H9 (cell line): ENCODE data around the gene AHI1. TPM values are rescaled to one million over a fixed set of nuclear protein-coding genes. Genes with fewer than 3 reads are reported as not detected.

ENCODE experiments used
- DNase-seq: peaks from one replicate; pipeline ENCODE4 v3.0.0-alpha.2; 2017
- H2AFZ ChIP-seq: one replicate; pipeline ENCODE4 v1.6.1; 2013; ENCODE audit warnings: mild to moderate bottlenecking, low read length, control low read depth, moderate library complexity
- H2AK5ac ChIP-seq: 2 replicates; pipeline ENCODE4 v1.6.1; 2013; ENCODE audit warnings: low read length, control low read depth, mixed read lengths; ENCODE audit not compliant: insufficient read length
- H2BK120ac ChIP-seq: one replicate; pipeline ENCODE4 v1.6.1; 2013; ENCODE audit warnings: low read depth, mild to moderate bottlenecking, low read length, control low read depth, inconsistent platforms; ENCODE audit not compliant: poor library complexity, severe bottlenecking
- H2BK12ac ChIP-seq: 2 replicates; pipeline ENCODE4 v1.6.1; 2013; ENCODE audit warnings: low read length, control low read depth, mixed read lengths, low read depth; ENCODE audit not compliant: insufficient read length
- H2BK15ac ChIP-seq: 2 replicates; pipeline ENCODE4 v1.6.1; 2013; ENCODE audit warnings: low read depth, low read length, control low read depth
- H2BK20ac ChIP-seq: one replicate; pipeline ENCODE4 v1.6.1; 2013; ENCODE audit warnings: low read depth, mild to moderate bottlenecking, low read length, control low read depth, inconsistent platforms; ENCODE audit not compliant: poor library complexity, severe bottlenecking
- H2BK5ac ChIP-seq: 2 replicates; pipeline ENCODE4 v1.6.1; 2013; ENCODE audit warnings: low read length, control low read depth, mixed read lengths; ENCODE audit not compliant: insufficient read length
- H3K14ac ChIP-seq: 2 replicates; pipeline ENCODE4 v1.6.1; 2013; ENCODE audit warnings: low read length, control low read depth; ENCODE audit not compliant: insufficient read depth
- H3K18ac ChIP-seq: 2 replicates; pipeline ENCODE4 v1.6.1; 2013; ENCODE audit warnings: low read depth, mild to moderate bottlenecking, mixed read lengths, low read length, control low read depth; ENCODE audit not compliant: insufficient read length
- H3K23ac ChIP-seq: 2 replicates; pipeline ENCODE4 v1.6.1; 2013; ENCODE audit warnings: low read length, control low read depth, mixed read lengths, low read depth; ENCODE audit not compliant: insufficient read length
- H3K23me2 ChIP-seq: 2 replicates; pipeline ENCODE4 v1.6.1; 2013; ENCODE audit warnings: low read depth, mild to moderate bottlenecking, mixed read lengths, low read length, control low read depth; ENCODE audit not compliant: insufficient read length, poor library complexity, severe bottlenecking
- H3K27ac ChIP-seq: 2 replicates; pipeline ENCODE4 v1.5.1; 2013; ENCODE audit warnings: low read length, control low read depth, mixed read lengths, low read depth; ENCODE audit not compliant: insufficient read length
- H3K27me3 ChIP-seq: 2 replicates; pipeline ENCODE4 v1.6.1; 2013; ENCODE audit warnings: low read length, control low read depth, inconsistent platforms; ENCODE audit not compliant: insufficient read depth
- H3K4ac ChIP-seq: 2 replicates; pipeline ENCODE4 v1.6.1; 2013; ENCODE audit warnings: low read depth, mild to moderate bottlenecking, control low read depth, inconsistent platforms, low read length, moderate library complexity
- H3K4me1 ChIP-seq: 2 replicates; pipeline ENCODE4 v1.6.1; 2013; ENCODE audit warnings: low read length, control low read depth, inconsistent platforms; ENCODE audit not compliant: insufficient read depth
- H3K4me2 ChIP-seq: 2 replicates; pipeline ENCODE4 v1.6.1; 2013; ENCODE audit warnings: low read length, control low read depth, mixed read lengths; ENCODE audit not compliant: insufficient read length, insufficient read depth
- H3K56ac ChIP-seq: 2 replicates; pipeline ENCODE4 v1.6.1; 2013; ENCODE audit warnings: low read depth, mild to moderate bottlenecking, mixed read lengths, low read length, control low read depth; ENCODE audit not compliant: insufficient read length
- H3K79me1 ChIP-seq: 2 replicates; pipeline ENCODE4 v1.6.1; 2013; ENCODE audit warnings: low read depth, mild to moderate bottlenecking, moderate library complexity, low read length, control low read depth, inconsistent platforms; ENCODE audit not compliant: insufficient read depth, poor library complexity, severe bottlenecking
- H3K79me2 ChIP-seq: 2 replicates; pipeline ENCODE4 v1.6.1; 2013; ENCODE audit warnings: low read length, control low read depth, inconsistent platforms; ENCODE audit not compliant: insufficient read depth
- H3K9ac ChIP-seq: 2 replicates; pipeline ENCODE4 v1.6.1; 2013; ENCODE audit warnings: low read length, control low read depth, mixed read lengths; ENCODE audit not compliant: insufficient read length; ENCODE audit errors: extremely low read depth
- H3K9me3 ChIP-seq: one replicate; pipeline ENCODE4 v1.6.1; 2013; ENCODE audit warnings: low read depth, low read length, inconsistent platforms; ENCODE audit not compliant: control insufficient read depth
- H3T11ph ChIP-seq: one replicate; pipeline ENCODE4 v1.6.1; 2013; ENCODE audit warnings: mild to moderate bottlenecking, low read length, control low read depth, inconsistent platforms
- H4K20me1 ChIP-seq: one replicate; pipeline ENCODE4 v1.6.1; 2013; ENCODE audit not compliant: control insufficient read depth, insufficient read length, insufficient read depth
- H4K5ac ChIP-seq: 2 replicates; pipeline ENCODE4 v1.6.1; 2013; ENCODE audit warnings: low read depth, mild to moderate bottlenecking, mixed read lengths, low read length, control low read depth; ENCODE audit not compliant: insufficient read length
- H4K8ac ChIP-seq: replicated peaks from 2 replicates; pipeline ENCODE4 v1.6.1; 2013; ENCODE audit warnings: low read length, control low read depth, mixed read lengths, low read depth; ENCODE audit not compliant: insufficient read length
- H4K91ac ChIP-seq: 2 replicates; pipeline ENCODE4 v1.6.1; 2013; ENCODE audit warnings: low read depth, mild to moderate bottlenecking, moderate library complexity, mixed read lengths, low read length, control low read depth; ENCODE audit not compliant: insufficient read length
- H3K27ac Mint-ChIP-seq, 3 experiments: 2 replicates in 2 of 3; 3 replicates in 1 of 3; pipeline ENCODE4 v1.8.0; 2020 to 2021; ENCODE audit warnings: mixed read lengths in 3 of 3, mild to moderate bottlenecking in 1 of 3, moderate library complexity in 1 of 3
- H3K27me3 Mint-ChIP-seq: 2 replicates; pipeline ENCODE4 v1.8.0; 2021; ENCODE audit warnings: low read depth, mild to moderate bottlenecking, moderate library complexity, mixed read lengths
- H3K36me3 Mint-ChIP-seq, 3 experiments: 2 replicates in 2 of 3; 3 replicates in 1 of 3; pipeline ENCODE4 v1.8.0; 2020 to 2021; ENCODE audit warnings: low read depth in 3 of 3, mixed read lengths in 3 of 3; ENCODE audit not compliant: insufficient read depth in 1 of 3
- H3K4me1 Mint-ChIP-seq, 2 experiments: 2 replicates each; pipeline ENCODE4 v1.8.0; 2020; ENCODE audit warnings: mixed read lengths in 2 of 2
- H3K4me3 Mint-ChIP-seq, 2 experiments: 2 replicates in 1 of 2; 3 replicates in 1 of 2; pipeline ENCODE4 v1.8.0; 2020 to 2021; ENCODE audit warnings: mild to moderate bottlenecking in 2 of 2, mixed read lengths in 2 of 2, moderate library complexity in 1 of 2
- H3K9me3 Mint-ChIP-seq, 2 experiments: 2 replicates in 1 of 2; 3 replicates in 1 of 2; pipeline ENCODE4 v1.8.0; 2020; ENCODE audit warnings: mild to moderate bottlenecking in 2 of 2, mixed read lengths in 2 of 2, moderate library complexity in 1 of 2
- WGBS: extraction: QIAGEN DNeasy Blood & Tissue Kit; methylation state at CpG from one replicate; pipeline ENCODE4 v1.1.7; 2013; ENCODE audit warnings: missing lambda C conversion rate, low lambda C conversion rate, mixed read lengths; ENCODE audit not compliant: insufficient read length; ENCODE audit errors: extremely low coverage; 5-methylcytosine and 5-hydroxymethylcytosine counted together
- total RNA-seq: library from RNA; stranded (reverse); gene quantifications from 2 replicates; pipeline ENCODE4 v1.2.1, GENCODE V29; 2021
- TF ChIP-seq, protein P1 (sequence below): fragments of 200-600 bp; sonication (generic); conservative IDR thresholded peaks from 3 replicates; pipeline ENCODE4 v1.8.0; 2021; ENCODE audit warnings: antibody characterized with exemption, mild to moderate bottlenecking

Gene AHI1
- total RNA-seq, 1 experiment from 2014 or later = 9.9 TPM

DNA sequence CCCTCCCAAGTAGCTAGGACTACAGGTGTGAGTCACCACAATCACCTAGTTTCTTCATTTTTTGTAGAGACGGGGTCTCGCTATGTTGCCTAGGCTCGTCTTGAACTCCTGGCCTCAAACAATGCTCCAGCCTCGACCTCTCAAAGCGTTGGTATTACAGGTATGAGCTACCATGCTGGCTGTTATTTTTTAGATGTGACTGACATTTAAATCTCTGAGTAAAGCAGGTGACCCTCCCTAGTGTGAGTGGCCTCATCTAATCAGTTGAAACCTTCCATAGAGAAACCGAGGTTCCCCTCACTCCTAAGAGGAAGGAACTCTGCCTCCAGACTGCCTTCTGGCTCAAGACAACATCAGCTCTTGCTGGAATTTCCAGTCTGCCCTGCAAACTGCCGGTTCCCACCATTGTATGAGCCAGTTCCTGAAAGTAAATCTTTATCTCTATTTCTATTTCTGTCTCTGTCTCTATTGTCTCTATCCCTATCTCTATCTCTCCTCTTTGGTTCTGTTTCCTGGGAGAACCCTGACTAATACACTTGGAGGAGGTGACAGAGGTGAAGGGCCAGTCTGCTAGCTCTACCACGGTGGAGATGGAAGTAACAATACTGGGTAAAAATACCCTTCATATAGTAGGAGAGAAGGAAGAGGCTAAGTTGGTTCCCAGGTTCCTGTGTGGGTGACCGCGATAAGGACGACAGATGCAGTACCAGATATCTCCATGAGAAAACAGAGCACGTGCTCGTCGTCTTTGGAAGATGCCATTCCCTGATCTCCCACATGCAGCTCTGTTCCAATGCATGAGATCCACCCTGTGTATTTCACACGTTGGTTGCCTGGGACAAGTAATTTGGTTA, 235.4 kb downstream of the AHI1 start:
- Histone ChIP-seq H2BK20ac (no peak overlapping the region), H4K20me1 (no peaks in the 10 kb centered on the region), H3K56ac (no peak overlapping the region), H2BK15ac (no peak overlapping the region), H3K79me2 (no peaks in the 10 kb centered on the region), H3K18ac (no peak overlapping the region), H3K4me2 (no peak overlapping the region), H4K8ac (no peak overlapping the region), H3K4me1 (no peaks in the 10 kb centered on the region), H3K23me2 (no peaks in the 10 kb centered on the region), H3K23ac (no peak overlapping the region), H2AFZ (no peak overlapping the region), H3K9me3 (no peaks in the 10 kb centered on the region), H4K91ac (no peak overlapping the region), H3K79me1 (no peaks in the 10 kb centered on the region), H3T11ph (no peak overlapping the region), H2BK12ac (no peak overlapping the region), H3K27me3 (no peaks in the 10 kb centered on the region), H2BK5ac (no peak overlapping the region), H2BK120ac (no peak overlapping the region), H3K27ac (no peak overlapping the region), H2AK5ac (no peak overlapping the region), H3K9ac (no peak overlapping the region), H4K5ac (no peak overlapping the region), H3K4ac (no peak overlapping the region), H3K14ac (no peak overlapping the region)
- no peak for DNase-seq
- H3K4me3 Mint-ChIP-seq = no peak overlapping the region
- peaks cover 4 to 7% of the 10 kb centered on the region in 2 experiments; a peak in 2 of 4 replicates for H3K4me1 Mint-ChIP-seq
- no CpG with 5 or more reads among the region's 15 CpGs for WGBS
- no peak overlapping the region for H3K27ac Mint-ChIP-seq
- no peaks in the 10 kb centered on the region for H3K9me3 Mint-ChIP-seq
- TF ChIP-seq, protein P1, sequence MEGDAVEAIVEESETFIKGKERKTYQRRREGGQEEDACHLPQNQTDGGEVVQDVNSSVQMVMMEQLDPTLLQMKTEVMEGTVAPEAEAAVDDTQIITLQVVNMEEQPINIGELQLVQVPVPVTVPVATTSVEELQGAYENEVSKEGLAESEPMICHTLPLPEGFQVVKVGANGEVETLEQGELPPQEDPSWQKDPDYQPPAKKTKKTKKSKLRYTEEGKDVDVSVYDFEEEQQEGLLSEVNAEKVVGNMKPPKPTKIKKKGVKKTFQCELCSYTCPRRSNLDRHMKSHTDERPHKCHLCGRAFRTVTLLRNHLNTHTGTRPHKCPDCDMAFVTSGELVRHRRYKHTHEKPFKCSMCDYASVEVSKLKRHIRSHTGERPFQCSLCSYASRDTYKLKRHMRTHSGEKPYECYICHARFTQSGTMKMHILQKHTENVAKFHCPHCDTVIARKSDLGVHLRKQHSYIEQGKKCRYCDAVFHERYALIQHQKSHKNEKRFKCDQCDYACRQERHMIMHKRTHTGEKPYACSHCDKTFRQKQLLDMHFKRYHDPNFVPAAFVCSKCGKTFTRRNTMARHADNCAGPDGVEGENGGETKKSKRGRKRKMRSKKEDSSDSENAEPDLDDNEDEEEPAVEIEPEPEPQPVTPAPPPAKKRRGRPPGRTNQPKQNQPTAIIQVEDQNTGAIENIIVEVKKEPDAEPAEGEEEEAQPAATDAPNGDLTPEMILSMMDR = no peak
- H3K36me3 Mint-ChIP-seq = peaks cover 0 to 10% (median 0%) of the 10 kb centered on the region in 3 experiments; a peak in 2 of 7 replicates
- H3K27me3 Mint-ChIP-seq = peaks cover 2% of the 10 kb centered on the region
